Measurements from ENCODE around the gene ATP11A. TPM values are rescaled to one million over a fixed set of nuclear protein-coding genes. Genes with fewer than 3 reads are reported as not detected.
"Not testable (repeated sequence)": the region's sequence is repeated elsewhere in the genome, so short reads cannot be mapped to it uniquely, and the experiment has no call there.

The ATP11A gene
- total and polyA plus RNA-seq, 5 donors from 2014 or later: 3.8 to 75.7 (median 5.0) TPM

- H3K9me3 Mint-ChIP-seq: peaks cover 0 to 14% (median 5%) of the 10 kb centered on the region in 7 donors
- peaks cover 30% of the 10 kb centered on the region for H3K36me3 Mint-ChIP-seq
- peaks cover 5 to 15% (median 9%) of the 10 kb centered on the region in 4 donors for H3K4me1 Mint-ChIP-seq
- H3K27me3 Mint-ChIP-seq: no peaks in the 10 kb centered on the region
- peaks cover 3% of the 10 kb centered on the region for H3K4me1 ChIP-seq (ENCODE audit: control insufficient read depth, insufficient read depth, low read length, poor library complexity, severe bottlenecking)
- ATAC-seq (ENCODE audit: low read depth in 2 of 2) (no peak), DNase-seq (no peak)
- H3K36me3 ChIP-seq (ENCODE audit: control insufficient read depth, insufficient read depth, low read length): peaks cover 28% of the 10 kb centered on the region
- no peak overlapping the region for H3K27ac ChIP-seq (ENCODE audit: insufficient read depth, low read length, poor library complexity, severe bottlenecking)
- no peaks in the 10 kb centered on the region for H3K27me3 ChIP-seq (ENCODE audit: control insufficient read depth, insufficient read depth, low read length)
- no peak overlapping the region for H3K4me3 ChIP-seq (ENCODE audit: low read depth, low read length)
- peak overlapping the region in 1 of 4 donors; percentile 46 for H3K4me3 Mint-ChIP-seq
- H3K27ac Mint-ChIP-seq: no peak overlapping the region
- H3K9me3 ChIP-seq (ENCODE audit: control insufficient read depth in 2 of 2, low read length in 2 of 2): peaks cover 5 to 27% of the 10 kb centered on the region in 2 experiments
These were observed 180.2 kb downstream of the ATP11A start for GRCh38 chr13:112870051-112870331.

GRCh38 chr13:112870737-112871287 is 181.0 kb downstream of the ATP11A start:
- Mint-ChIP-seq H3K4me1 (peaks cover 5 to 18% (median 11%) of the 10 kb centered on the region in 4 donors), H3K36me3 (peaks cover 26% of the 10 kb centered on the region), H3K4me3 (no peak overlapping the region), H3K27ac (no peak overlapping the region), H3K27me3 (no peaks in the 10 kb centered on the region), H3K9me3 (peaks cover 0 to 16% (median 5%) of the 10 kb centered on the region in 7 donors)
- Histone ChIP-seq H3K36me3 (ENCODE audit: control insufficient read depth, insufficient read depth, low read length) (peaks cover 30% of the 10 kb centered on the region), H3K9me3 (ENCODE audit: control insufficient read depth in 2 of 2, low read length in 2 of 2) (peaks cover 5 to 27% of the 10 kb centered on the region in 2 experiments), H3K27ac (ENCODE audit: insufficient read depth, low read length, poor library complexity, severe bottlenecking) (no peak overlapping the region), H3K4me1 (ENCODE audit: control insufficient read depth, insufficient read depth, low read length, poor library complexity, severe bottlenecking) (peaks cover 3% of the 10 kb centered on the region), H3K4me3 (ENCODE audit: low read depth, low read length) (no peak overlapping the region), H3K27me3 (ENCODE audit: control insufficient read depth, insufficient read depth, low read length) (no peaks in the 10 kb centered on the region)
- ATAC-seq (ENCODE audit: low read depth in 2 of 2): no peak
- no peak for DNase-seq

- Mint-ChIP-seq H3K9me3 (peaks cover 0 to 16% (median 5%) of the 10 kb centered on the region in 7 donors), H3K27ac (peak overlapping the region in 2 of 3 donors; percentile 89 to 90), H3K27me3 (no peaks in the 10 kb centered on the region), H3K4me1 (peaks cover 5 to 18% (median 11%) of the 10 kb centered on the region in 4 donors), H3K4me3 (no peak overlapping the region), H3K36me3 (peaks cover 20% of the 10 kb centered on the region)
- no peaks in the 10 kb centered on the region for H3K27me3 ChIP-seq (ENCODE audit: control insufficient read depth, insufficient read depth, low read length)
- peaks cover 5 to 27% of the 10 kb centered on the region in 2 experiments for H3K9me3 ChIP-seq (ENCODE audit: control insufficient read depth in 2 of 2, low read length in 2 of 2)
- peaks cover 30% of the 10 kb centered on the region for H3K36me3 ChIP-seq (ENCODE audit: control insufficient read depth, insufficient read depth, low read length)
- no peak overlapping the region for H3K27ac ChIP-seq (ENCODE audit: insufficient read depth, low read length, poor library complexity, severe bottlenecking)
- ATAC-seq (ENCODE audit: low read depth in 2 of 2) (no peak), DNase-seq (no peak)
- no peak overlapping the region for H3K4me3 ChIP-seq (ENCODE audit: low read depth, low read length)
- H3K4me1 ChIP-seq (ENCODE audit: control insufficient read depth, insufficient read depth, low read length, poor library complexity, severe bottlenecking): peaks cover 3% of the 10 kb centered on the region
These were observed 181.9 kb downstream of the ATP11A start for GRCh38 chr13:112871742-112872141.

- not testable (repeated sequence) for H3K4me1 ChIP-seq (ENCODE audit: control insufficient read depth, insufficient read depth, low read length, poor library complexity, severe bottlenecking); H3K27me3 Mint-ChIP-seq; H3K27me3 ChIP-seq (ENCODE audit: control insufficient read depth, insufficient read depth, low read length); H3K4me3 ChIP-seq (ENCODE audit: low read depth, low read length)
- peaks cover 23% of the 10 kb centered on the region for H3K36me3 ChIP-seq (ENCODE audit: control insufficient read depth, insufficient read depth, low read length)
- peak; percentile 8 to 48 (median 44) for DNase-seq
- H3K27ac Mint-ChIP-seq: peak overlapping the region; percentile 89 to 97 (median 90)
- peak overlapping the region in 3 of 4 donors; percentile 61 to 70 (median 63) for H3K4me3 Mint-ChIP-seq
- peaks cover 5 to 27% of the 10 kb centered on the region in 2 experiments for H3K9me3 ChIP-seq (ENCODE audit: control insufficient read depth in 2 of 2, low read length in 2 of 2)
- ATAC-seq (ENCODE audit: low read depth in 2 of 2): peak; percentile 36 to 48
- H3K36me3 Mint-ChIP-seq: peaks cover 19% of the 10 kb centered on the region
- peaks cover 0 to 16% (median 5%) of the 10 kb centered on the region in 7 donors for H3K9me3 Mint-ChIP-seq
- peak overlapping the region; percentile 60 for H3K27ac ChIP-seq (ENCODE audit: insufficient read depth, low read length, poor library complexity, severe bottlenecking)
- H3K4me1 Mint-ChIP-seq: peaks cover 5 to 18% (median 12%) of the 10 kb centered on the region in 4 donors
These were observed 183.1 kb downstream of the ATP11A start for GRCh38 chr13:112872657-112873631.

GRCh38 chr13:112873851-112874750 is 184.3 kb downstream of the ATP11A start:
- ATAC-seq (ENCODE audit: low read depth in 2 of 2) (peak; percentile 52 to 56), DNase-seq (peak in 1 of 3 donors; percentile 55)
- Histone ChIP-seq H3K27ac (ENCODE audit: insufficient read depth, low read length, poor library complexity, severe bottlenecking) (peak overlapping the region; percentile 60), H3K27me3 (ENCODE audit: control insufficient read depth, insufficient read depth, low read length) (no peaks in the 10 kb centered on the region), H3K9me3 (ENCODE audit: control insufficient read depth in 2 of 2, low read length in 2 of 2) (peaks cover 5 to 27% of the 10 kb centered on the region in 2 experiments), H3K4me3 (ENCODE audit: low read depth, low read length) (no peak overlapping the region), H3K4me1 (ENCODE audit: control insufficient read depth, insufficient read depth, low read length, poor library complexity, severe bottlenecking) (peaks cover 3% of the 10 kb centered on the region), H3K36me3 (ENCODE audit: control insufficient read depth, insufficient read depth, low read length) (peaks cover 21% of the 10 kb centered on the region)
- peaks cover 0 to 16% (median 5%) of the 10 kb centered on the region in 7 donors for H3K9me3 Mint-ChIP-seq
- peaks cover 20% of the 10 kb centered on the region for H3K36me3 Mint-ChIP-seq
- no peaks in the 10 kb centered on the region for H3K27me3 Mint-ChIP-seq
- peak overlapping the region; percentile 88 to 90 (median 89) for H3K27ac Mint-ChIP-seq
- H3K4me3 Mint-ChIP-seq: peak overlapping the region in 2 of 4 donors; percentile 29 to 70
- peaks cover 5 to 18% (median 12%) of the 10 kb centered on the region in 4 donors for H3K4me1 Mint-ChIP-seq

- Mint-ChIP-seq H3K4me1 (peaks cover 5 to 18% (median 12%) of the 10 kb centered on the region in 4 donors), H3K27ac (no peak overlapping the region), H3K27me3 (no peaks in the 10 kb centered on the region), H3K4me3 (no peak overlapping the region), H3K9me3 (peaks cover 0 to 16% (median 5%) of the 10 kb centered on the region in 7 donors), H3K36me3 (peaks cover 23% of the 10 kb centered on the region)
- Histone ChIP-seq H3K27ac (ENCODE audit: insufficient read depth, low read length, poor library complexity, severe bottlenecking) (no peak overlapping the region), H3K36me3 (ENCODE audit: control insufficient read depth, insufficient read depth, low read length) (peaks cover 19% of the 10 kb centered on the region), H3K4me3 (ENCODE audit: low read depth, low read length) (no peak overlapping the region), H3K9me3 (ENCODE audit: control insufficient read depth in 2 of 2, low read length in 2 of 2) (peaks cover 5 to 27% of the 10 kb centered on the region in 2 experiments), H3K4me1 (ENCODE audit: control insufficient read depth, insufficient read depth, low read length, poor library complexity, severe bottlenecking) (peaks cover 3% of the 10 kb centered on the region), H3K27me3 (ENCODE audit: control insufficient read depth, insufficient read depth, low read length) (no peaks in the 10 kb centered on the region)
- ATAC-seq (ENCODE audit: low read depth in 2 of 2) (no peak), DNase-seq (no peak)
These were observed 185.0 kb downstream of the ATP11A start for GRCh38 chr13:112874751-112875300.

GRCh38 chr13:112875627-112876026 is 185.8 kb downstream of the ATP11A start:
- DNase-seq: no peak
- Histone ChIP-seq H3K36me3 (ENCODE audit: control insufficient read depth, insufficient read depth, low read length) (peaks cover 27% of the 10 kb centered on the region), H3K4me1 (ENCODE audit: control insufficient read depth, insufficient read depth, low read length, poor library complexity, severe bottlenecking) (peaks cover 3% of the 10 kb centered on the region), H3K9me3 (ENCODE audit: control insufficient read depth in 2 of 2, low read length in 2 of 2) (peaks cover 5 to 27% of the 10 kb centered on the region in 2 experiments), H3K4me3 (ENCODE audit: low read depth, low read length) (no peak overlapping the region), H3K27ac (ENCODE audit: insufficient read depth, low read length, poor library complexity, severe bottlenecking) (no peak overlapping the region), H3K27me3 (ENCODE audit: control insufficient read depth, insufficient read depth, low read length) (no peaks in the 10 kb centered on the region)
- H3K27ac Mint-ChIP-seq: peak overlapping the region in 1 of 3 donors; percentile 38
- peaks cover 0 to 16% (median 5%) of the 10 kb centered on the region in 7 donors for H3K9me3 Mint-ChIP-seq
- H3K4me3 Mint-ChIP-seq: peak overlapping the region in 1 of 4 donors; percentile 62
- peaks cover 5 to 18% (median 12%) of the 10 kb centered on the region in 4 donors for H3K4me1 Mint-ChIP-seq
- ATAC-seq (ENCODE audit: low read depth in 2 of 2): no peak
- H3K27me3 Mint-ChIP-seq: no peaks in the 10 kb centered on the region
- H3K36me3 Mint-ChIP-seq: peaks cover 28% of the 10 kb centered on the region

All from CD4-positive, CD25-positive, alpha-beta regulatory T cell (primary cell).